Activated CD8-positive, alpha-beta memory T cell treated with anti-CD3 and anti-CD28 coated beads for 36 hours (primary cell): ENCODE results near the gene RB1. TPM values are rescaled to one million over a fixed set of nuclear protein-coding genes. Genes with fewer than 3 reads are reported as not detected.

Source experiments
- total RNA-seq, 2 experiments: library from RNA; stranded (reverse); gene quantifications; one replicate each; pipeline ENCODE4 v1.2.3, GENCODE V29; 2021

RB1 gene
- total RNA-seq, 2 experiments from 2014 or later = 34.1 to 36.9 TPM

Other genes with a start within 250 kb of the RB1 start
- 10 to 100 TPM; 55.4 to 58.7 TPM for gene MED4, start 208.6 kb upstream of the RB1 start, total RNA-seq
- gene ITM2B, start 70.5 kb upstream of the RB1 start, total RNA-seq = 10 to 100 TPM; 76.7 to 77.5 TPM
- 1 to 10 TPM; 5.0 to 5.3 TPM for gene LPAR6, start 109.4 kb downstream of the RB1 start, total RNA-seq
- gene RCBTB2, start 229.3 kb downstream of the RB1 start, total RNA-seq = 1 to 10 TPM; 2.7 to 3.0 TPM